Vagina (tissue), 2 donors: ENCODE data around the gene VWA2. TPM values are rescaled to one million over a fixed set of nuclear protein-coding genes. Genes with fewer than 3 reads are reported as not detected.

Experiments used
- DNase-seq, 2 donors: peaks; one replicate each; pipeline ENCODE4 v3.0.0-alpha.2; 2017; ENCODE audit errors: extremely low spot score in 2 of 2
- H3K27ac ChIP-seq: fragments of 200-600 bp; sonication (generic); one replicate; pipeline ENCODE4 v1.5.1; 2019
- H3K27me3 ChIP-seq: fragments of 200-600 bp; sonication (generic); one replicate; pipeline ENCODE4 v1.5.1; 2019
- H3K36me3 ChIP-seq, 2 donors: fragments of 200-600 bp; sonication (generic); one replicate each; pipeline ENCODE4 v1.5.1; 2017 to 2019
- H3K4me1 ChIP-seq: fragments of 200-600 bp; sonication (generic); one replicate; pipeline ENCODE4 v1.5.1; 2019
- H3K4me3 ChIP-seq, 2 donors: fragments of 200-600 bp; sonication (generic); 1 replicate in 1 of 2; 2 replicates in 1 of 2; pipeline ENCODE4 v1.5.1; 2016 to 2019
- H3K9me3 ChIP-seq: fragments of 200-600 bp; sonication (generic); one replicate; pipeline ENCODE4 v1.5.1; 2019
- POLR2A ChIP-seq, 2 donors: fragments of 450-650 bp; IDR thresholded peaks; one replicate each; pipeline ENCODE4 v1.6.1; 2017; ENCODE audit warnings: antibody characterized with exemption in 2 of 2, mild to moderate bottlenecking in 2 of 2, moderate library complexity in 2 of 2
- POLR2AphosphoS5 ChIP-seq, 2 donors: sonication (generic); formaldehyde crosslinking; IDR thresholded peaks; one replicate each; pipeline ENCODE4 v1.9.0; 2017; ENCODE audit warnings: antibody characterized with exemption in 2 of 2, mild to moderate bottlenecking in 2 of 2, low read depth in 1 of 2; ENCODE audit not compliant: insufficient read depth in 1 of 2
- intact Hi-C: fragments of 100-400 bp; cut with DNase I; formaldehyde crosslinking; loops from one replicate; pipeline ENCODE4 v1.15.1; 2023
- total RNA-seq: library from RNA; depleted of rRNA; stranded (reverse); fragments of >200 nt; gene quantifications from one replicate; pipeline ENCODE4 v1.2.3, GENCODE V29; 2016
- TF ChIP-seq, protein P1 (sequence below), 3 experiments: fragments of 450-650 bp in 2 of 3; fragments of 200-600 bp in 1 of 3; sonication (generic) in 1 of 3; IDR thresholded peaks; one replicate each; pipeline ENCODE4 v1.5.1; 2017 to 2019; ENCODE audit warnings: antibody characterized with exemption in 3 of 3, mild to moderate bottlenecking in 2 of 3, moderate library complexity in 2 of 3

VWA2 gene
- total RNA-seq, 1 donor from 2014 or later, result 2.9 TPM

DNA sequence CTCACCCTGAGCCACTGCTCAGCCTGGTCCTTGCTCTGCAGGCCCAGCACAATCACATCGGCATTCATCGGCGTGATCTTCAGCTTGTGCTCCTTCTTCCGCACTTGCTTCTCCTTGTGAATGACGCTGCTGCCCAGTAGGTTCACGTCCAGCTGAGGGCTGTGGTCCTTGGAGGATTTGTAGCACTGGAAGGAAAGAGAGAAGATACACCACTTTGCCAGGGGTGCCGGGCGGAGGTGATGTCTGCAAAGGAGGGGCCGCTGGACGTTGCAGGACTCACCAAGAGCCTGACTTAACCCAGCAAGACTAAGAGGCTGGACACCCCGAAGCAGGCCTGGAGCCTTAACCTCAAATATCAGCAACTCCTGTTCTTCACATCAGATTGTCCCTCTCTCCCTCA, 74.8 kb downstream of the VWA2 start:
- no peaks in the 10 kb centered on the region for H3K4me1 ChIP-seq
- TF ChIP-seq, protein P1, sequence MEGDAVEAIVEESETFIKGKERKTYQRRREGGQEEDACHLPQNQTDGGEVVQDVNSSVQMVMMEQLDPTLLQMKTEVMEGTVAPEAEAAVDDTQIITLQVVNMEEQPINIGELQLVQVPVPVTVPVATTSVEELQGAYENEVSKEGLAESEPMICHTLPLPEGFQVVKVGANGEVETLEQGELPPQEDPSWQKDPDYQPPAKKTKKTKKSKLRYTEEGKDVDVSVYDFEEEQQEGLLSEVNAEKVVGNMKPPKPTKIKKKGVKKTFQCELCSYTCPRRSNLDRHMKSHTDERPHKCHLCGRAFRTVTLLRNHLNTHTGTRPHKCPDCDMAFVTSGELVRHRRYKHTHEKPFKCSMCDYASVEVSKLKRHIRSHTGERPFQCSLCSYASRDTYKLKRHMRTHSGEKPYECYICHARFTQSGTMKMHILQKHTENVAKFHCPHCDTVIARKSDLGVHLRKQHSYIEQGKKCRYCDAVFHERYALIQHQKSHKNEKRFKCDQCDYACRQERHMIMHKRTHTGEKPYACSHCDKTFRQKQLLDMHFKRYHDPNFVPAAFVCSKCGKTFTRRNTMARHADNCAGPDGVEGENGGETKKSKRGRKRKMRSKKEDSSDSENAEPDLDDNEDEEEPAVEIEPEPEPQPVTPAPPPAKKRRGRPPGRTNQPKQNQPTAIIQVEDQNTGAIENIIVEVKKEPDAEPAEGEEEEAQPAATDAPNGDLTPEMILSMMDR (IDR thresholded peaks at IDR 0.05), result no peak
- TF ChIP-seq POLR2AphosphoS5 (IDR thresholded peaks at IDR 0.05; ENCODE audit: insufficient read depth in 1 of 2, low read depth in 1 of 2) (no peak), POLR2A (IDR thresholded peaks at IDR 0.05) (no peak)
- intact Hi-C loops, result no loop called here
- no peak for DNase-seq
- no peaks in the 10 kb centered on the region for H3K27me3 ChIP-seq
- no peaks in the 10 kb centered on the region for H3K9me3 ChIP-seq
- peaks cover 0 to 16% of the 10 kb centered on the region in 2 donors for H3K36me3 ChIP-seq
- no peak overlapping the region for H3K27ac ChIP-seq
- no peak overlapping the region for H3K4me3 ChIP-seq

DNA sequence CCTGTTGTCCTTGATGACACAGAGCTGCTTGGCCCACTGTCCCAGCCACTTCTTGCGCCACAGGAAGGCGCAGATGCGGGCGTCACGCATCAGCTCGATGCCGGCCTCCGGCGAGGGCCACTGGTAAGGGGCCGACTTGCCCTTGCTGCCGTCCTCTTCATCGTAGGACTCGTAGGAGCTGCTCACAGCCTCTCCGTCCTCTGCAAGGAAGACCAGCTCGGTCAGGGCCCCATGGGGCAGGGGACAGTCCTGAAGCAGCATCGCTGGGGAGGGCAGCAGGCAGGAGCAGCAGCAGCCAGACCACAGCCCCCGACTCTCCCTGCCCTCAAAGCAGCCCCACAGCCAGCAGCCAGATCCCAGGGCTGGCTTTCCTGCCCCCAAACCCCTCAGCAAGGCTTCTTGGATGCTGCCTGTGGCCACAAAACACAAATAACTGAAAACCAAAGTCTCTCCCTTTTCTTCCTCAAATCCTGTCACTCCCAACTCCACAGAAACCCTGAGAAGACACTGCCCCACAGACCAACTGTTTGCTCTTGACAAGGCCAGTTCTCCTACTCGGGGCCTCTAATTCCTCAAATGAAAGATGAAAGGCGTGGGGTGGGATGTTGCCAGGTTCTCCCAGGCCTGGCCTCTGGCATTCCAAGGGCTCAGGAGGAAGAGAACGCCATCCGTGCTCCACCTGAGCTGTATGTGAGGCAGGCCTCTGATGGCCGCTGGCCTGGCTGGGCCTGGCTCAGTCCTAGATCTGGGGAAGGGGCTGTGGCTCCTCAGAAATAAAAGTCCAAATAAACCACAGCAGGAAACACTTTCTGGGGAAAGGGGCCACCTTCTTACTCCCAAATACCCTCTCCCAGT, 76.7 kb downstream of the VWA2 start:
- peaks cover 0 to 16% of the 10 kb centered on the region in 2 donors for H3K36me3 ChIP-seq
- no peaks in the 10 kb centered on the region for H3K9me3 ChIP-seq
- TF ChIP-seq, protein P1 (IDR thresholded peaks at IDR 0.05), result no peak
- no peak for TF ChIP-seq POLR2A (IDR thresholded peaks at IDR 0.05)
- no peak for TF ChIP-seq POLR2AphosphoS5 (IDR thresholded peaks at IDR 0.05; ENCODE audit: insufficient read depth in 1 of 2, low read depth in 1 of 2)
- DNase-seq, result no peak
- H3K4me1 ChIP-seq, result peaks cover 5% of the 10 kb centered on the region
- intact Hi-C loops, result no loop called here
- no peak overlapping the region for H3K4me3 ChIP-seq
- H3K27ac ChIP-seq, result no peak overlapping the region
- no peaks in the 10 kb centered on the region for H3K27me3 ChIP-seq

DNA sequence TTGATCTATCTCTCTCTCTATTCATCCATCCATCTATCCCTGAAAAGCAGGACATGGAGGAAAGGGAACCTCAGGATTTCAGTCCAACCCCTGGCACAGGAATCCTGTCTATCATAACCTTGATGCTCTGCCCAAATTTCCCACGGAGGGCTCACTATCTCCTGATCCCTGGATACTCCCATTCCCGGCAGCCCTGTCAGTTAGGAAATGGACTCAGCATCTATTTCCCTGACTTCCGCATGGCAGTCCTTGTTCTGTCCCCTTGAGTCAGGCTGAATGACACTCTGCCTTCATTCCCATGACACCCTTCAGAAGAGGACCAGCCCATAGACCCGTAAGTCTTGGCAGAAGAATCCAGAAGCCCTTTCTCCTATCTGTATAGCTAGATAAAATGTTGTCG, 77.7 kb downstream of the VWA2 start:
- TF ChIP-seq POLR2A (IDR thresholded peaks at IDR 0.05) (no peak), POLR2AphosphoS5 (IDR thresholded peaks at IDR 0.05; ENCODE audit: insufficient read depth in 1 of 2, low read depth in 1 of 2) (no peak)
- TF ChIP-seq, protein P1 (IDR thresholded peaks at IDR 0.05), result no peak
- no peaks in the 10 kb centered on the region for H3K27me3 ChIP-seq

DNA sequence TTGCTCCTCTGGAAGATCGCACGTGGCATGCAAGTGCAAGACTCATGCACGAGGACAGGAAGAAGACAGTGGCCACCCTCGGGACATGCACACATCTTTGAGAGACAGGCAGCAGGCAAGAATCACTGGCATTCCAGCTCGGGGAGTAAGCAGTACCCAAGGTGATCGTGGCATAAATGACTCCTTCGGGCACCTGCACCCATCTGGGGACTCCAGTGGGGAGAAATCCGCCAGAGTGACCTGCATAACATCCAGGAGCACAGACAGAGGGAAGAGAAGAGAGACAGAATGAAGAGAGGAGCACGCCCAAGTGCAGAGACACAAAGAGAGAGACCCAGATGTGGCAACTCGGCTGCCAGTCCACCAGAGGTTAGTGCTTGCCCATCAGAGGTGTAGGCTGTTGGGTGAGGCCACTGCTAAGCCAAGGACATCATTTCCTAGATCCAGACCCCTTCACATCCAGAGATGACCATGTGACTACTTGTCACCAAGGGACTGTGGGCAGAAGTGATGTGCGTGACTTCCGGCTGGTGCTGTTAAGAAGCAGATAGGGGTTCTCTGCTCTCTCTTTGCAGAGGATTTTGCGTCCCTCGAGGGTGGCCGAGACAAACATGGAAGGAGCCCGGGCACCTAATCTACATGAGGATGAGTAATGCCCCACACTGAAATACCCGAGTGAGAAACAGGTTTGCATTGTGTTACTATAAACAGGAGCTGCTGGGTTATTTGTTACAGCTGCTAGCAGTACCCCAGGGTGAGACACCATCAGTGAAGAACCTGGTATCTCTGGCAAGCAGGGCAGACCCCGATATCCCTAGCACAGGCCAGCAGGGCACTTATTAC, 80.6 kb downstream of the VWA2 start:
- no peaks in the 10 kb centered on the region for H3K27me3 ChIP-seq
- no peak overlapping the region for H3K4me3 ChIP-seq
- peaks cover 0 to 7% of the 10 kb centered on the region in 2 donors for H3K36me3 ChIP-seq
- no peak for TF ChIP-seq POLR2AphosphoS5 (IDR thresholded peaks at IDR 0.05; ENCODE audit: insufficient read depth in 1 of 2, low read depth in 1 of 2)
- TF ChIP-seq, protein P1 (IDR thresholded peaks at IDR 0.05), result no peak
- no peak for TF ChIP-seq POLR2A (IDR thresholded peaks at IDR 0.05)
- DNase-seq, result no peak
- peak overlapping the region; percentile 59 for H3K27ac ChIP-seq
- H3K9me3 ChIP-seq, result no peaks in the 10 kb centered on the region
- intact Hi-C loops, result no loop called here
- H3K4me1 ChIP-seq, result peaks cover 5% of the 10 kb centered on the region

More for the DNA sequence above, 77.7 kb downstream of the VWA2 start:
- intact Hi-C loops, result no loop called here
- H3K4me3 ChIP-seq, result no peak overlapping the region
- H3K9me3 ChIP-seq, result no peaks in the 10 kb centered on the region
- no peak for DNase-seq
- peaks cover 0 to 8% of the 10 kb centered on the region in 2 donors for H3K36me3 ChIP-seq
- peaks cover 5% of the 10 kb centered on the region for H3K4me1 ChIP-seq
- H3K27ac ChIP-seq, result no peak overlapping the region
